Esophagus mucosa (tissue), 1 donor: ENCODE data around the gene SNAP25. TPM values are rescaled to one million over a fixed set of nuclear protein-coding genes. Genes with fewer than 3 reads are reported as not detected.
A peak's percentile ranks its signal among the peaks of the same experiment; 100 is the strongest.

Experiments used
- ATAC-seq: fragments of 200-7000 bp; cut with Tn5 transposase; one replicate; pipeline ENCODE4 v1.9.1; 2020
- total RNA-seq: library from RNA; stranded (reverse); gene quantifications from one replicate; pipeline ENCODE4 v1.2.4, GENCODE V29; 2023
- donor health status: DM: yes; HTN: yes; CAD: no.

The SNAP25 gene
- total RNA-seq, 1 donor from 2014 or later, result 0.08 TPM

DNA sequence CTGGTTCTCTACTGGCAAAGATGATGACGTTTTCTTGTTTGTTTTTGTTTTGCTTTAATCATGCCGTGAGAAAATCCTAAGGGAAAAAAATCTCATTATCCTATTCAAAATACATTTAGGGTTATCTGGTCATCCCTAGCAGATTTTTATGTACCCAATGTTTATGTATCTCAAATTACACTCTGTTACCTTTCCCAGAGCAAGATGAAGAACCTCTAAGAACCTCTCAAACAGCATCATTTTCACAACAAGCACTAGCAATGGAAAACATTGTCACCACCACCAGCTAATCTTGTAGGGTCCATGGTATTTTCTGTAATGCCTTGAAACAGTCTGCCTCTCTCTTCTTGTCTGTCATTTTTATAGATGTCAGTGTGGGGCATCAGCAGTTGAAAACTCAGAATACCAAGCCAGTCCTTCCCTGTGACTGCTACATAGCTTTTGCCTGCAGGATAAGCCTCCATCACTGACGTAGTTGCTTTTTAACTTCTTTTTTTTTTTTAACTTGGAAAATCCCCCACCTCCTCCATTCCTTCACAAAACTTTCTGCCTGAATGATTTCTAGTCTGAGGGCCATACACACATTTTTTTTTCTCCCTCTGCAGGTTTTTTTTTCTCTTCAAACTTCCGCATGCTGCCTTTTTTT lies 2.4 kb upstream of the SNAP25 start:
- ATAC-seq, result no peak

DNA sequence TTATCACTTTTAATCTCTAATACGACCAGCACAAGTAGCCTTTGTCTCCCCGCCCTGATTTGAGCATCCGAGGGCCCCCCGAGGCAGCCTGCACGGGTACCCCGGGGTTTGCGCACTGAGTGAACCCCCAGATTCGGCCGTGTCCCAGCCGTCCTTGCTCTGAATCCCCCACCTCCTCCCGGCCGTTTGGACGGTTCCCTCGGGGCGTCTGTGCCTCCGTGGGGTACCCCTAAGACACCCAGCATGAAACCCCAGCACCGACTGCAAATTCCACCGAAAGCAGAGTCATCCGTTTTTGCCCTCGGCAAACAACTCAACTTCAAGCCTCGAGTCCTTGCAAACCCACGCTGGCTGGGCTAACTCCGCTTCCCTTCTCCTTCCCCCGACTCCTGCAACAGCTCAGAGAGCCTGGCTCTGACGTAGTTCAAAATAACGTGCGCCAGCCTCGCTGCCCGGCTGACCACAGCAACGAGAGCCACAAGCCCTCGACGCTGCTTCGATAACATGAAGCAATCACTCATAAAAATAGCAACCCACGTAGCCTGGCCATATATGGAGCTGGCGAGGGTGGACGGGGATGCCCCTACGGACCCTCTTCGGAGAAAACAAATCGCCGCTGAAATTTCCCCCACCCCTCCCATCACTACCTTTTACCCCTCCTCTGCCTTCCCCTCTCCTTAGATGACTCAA lies 764 bp upstream of the SNAP25 start:
- ATAC-seq, result no peak

DNA sequence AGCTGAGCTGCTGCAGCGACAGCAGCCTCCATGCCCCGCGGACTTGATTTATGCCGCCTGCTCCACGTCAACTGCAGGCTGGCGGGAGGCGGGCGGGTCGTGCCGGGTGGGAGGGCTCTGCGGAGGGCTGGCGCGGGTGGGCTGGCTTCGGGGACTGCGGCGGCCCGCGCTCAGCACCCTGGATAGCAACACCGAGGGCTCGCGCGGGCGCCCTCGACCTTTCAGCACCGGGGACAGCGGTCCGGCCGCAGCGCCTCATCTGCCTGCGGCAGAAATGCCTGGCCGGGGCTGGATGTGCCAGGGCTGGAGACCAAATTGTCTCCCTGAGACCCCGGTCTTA lies 792 bp downstream of the SNAP25 start:
- peak; percentile 90 for ATAC-seq

DNA sequence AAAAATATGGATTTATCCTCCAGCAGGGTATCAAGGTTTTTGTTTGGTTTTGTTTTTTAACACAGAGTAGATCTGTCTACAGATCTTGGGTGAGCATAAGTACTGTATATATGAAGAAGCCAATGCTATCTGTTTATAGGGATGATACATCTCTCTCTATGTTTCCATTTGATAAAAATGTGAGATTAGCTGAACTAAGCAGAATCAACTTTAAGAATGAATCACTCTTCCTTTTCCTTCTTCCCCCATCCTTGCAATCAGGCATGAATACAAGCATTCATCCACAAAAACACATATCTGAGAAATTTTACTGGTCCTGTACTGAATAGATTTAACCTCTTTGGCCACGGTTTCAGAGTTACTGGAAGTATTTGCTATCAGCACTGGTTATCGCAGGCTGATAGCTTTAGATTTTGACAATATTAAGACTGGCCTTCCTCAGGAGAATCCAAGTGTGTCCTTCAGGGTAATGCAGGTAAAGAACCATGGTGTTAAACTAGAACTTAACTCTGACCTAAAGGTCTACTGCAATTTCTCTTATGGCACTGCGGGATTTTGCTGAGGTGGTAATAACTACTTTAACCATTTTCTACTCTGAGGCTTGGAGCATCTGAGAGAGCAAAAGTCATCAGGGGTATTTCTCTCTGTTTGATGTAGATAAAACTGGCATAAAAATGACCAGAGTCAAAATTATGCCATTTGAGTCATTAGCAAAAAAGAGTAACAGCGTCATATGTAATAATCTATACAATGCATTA lies 1.5 kb downstream of the SNAP25 start:
- ATAC-seq, result no peak

DNA sequence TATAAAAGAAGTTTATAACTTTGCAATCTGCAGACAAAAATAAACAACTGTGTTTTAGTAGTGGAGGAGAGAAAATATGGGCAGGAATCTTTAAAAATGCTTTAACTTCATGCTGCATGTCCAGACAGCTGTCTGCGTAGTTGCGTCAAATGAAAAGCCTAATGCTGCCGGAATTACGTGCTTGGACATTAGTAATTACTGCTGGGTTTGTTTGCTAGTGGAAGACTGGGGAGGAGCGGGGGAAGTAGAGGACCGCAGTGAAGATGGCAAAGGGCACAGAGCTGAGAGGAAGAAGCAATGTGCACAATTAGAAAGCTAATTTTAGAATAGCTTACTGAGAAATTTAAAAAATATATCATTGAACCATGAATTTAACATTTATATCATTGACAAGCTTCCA lies 2.4 kb downstream of the SNAP25 start:
- no peak for ATAC-seq

DNA sequence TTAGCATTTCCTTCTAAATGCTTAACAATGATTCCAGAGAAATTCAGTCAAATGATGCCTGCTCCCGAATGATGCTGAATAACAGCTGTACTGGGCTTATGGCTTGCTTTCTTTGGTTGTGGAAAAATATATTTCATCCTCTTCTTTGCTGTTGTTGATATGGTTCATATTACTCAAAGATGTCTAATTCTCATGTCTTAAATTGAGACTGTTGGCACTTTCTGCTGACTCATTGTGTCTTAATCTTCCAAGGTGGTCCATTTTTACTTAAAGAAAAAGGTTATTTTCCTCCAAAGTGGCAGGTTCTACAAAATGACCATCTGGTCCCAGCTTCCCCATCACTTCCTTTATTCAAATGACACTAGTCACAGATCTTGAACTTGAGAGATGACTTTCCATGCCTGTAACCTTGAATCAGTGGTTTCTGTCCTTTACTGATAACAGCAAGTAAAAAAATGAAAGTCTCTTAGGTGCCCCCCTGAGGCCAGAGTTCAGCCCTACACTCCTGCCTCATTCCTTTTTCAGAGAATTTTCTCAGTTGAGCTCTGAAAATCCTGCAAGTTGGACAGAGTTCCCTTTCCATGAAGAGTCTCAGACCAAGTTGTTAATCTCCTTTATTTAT lies 6.9 kb downstream of the SNAP25 start:
- no peak for ATAC-seq

DNA sequence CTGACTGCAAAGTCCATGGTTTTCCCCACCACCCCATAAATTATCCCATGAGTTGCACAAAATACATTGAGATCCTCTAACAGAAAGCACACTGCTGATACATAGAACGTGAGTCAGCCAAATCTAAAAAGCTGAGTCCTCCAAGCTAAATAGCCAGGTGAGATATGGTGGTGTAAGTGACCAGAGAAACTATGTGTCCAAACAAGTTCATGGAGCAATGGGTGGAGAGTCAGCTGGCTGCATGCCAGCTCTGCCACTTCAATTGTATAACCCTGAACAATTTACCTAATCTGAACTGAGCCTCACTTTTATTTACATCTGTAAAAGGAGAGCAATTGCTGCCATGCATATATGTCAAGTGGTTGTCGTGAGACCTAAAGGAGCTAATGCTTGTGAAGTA lies 9.7 kb downstream of the SNAP25 start:
- ATAC-seq, result no peak

DNA sequence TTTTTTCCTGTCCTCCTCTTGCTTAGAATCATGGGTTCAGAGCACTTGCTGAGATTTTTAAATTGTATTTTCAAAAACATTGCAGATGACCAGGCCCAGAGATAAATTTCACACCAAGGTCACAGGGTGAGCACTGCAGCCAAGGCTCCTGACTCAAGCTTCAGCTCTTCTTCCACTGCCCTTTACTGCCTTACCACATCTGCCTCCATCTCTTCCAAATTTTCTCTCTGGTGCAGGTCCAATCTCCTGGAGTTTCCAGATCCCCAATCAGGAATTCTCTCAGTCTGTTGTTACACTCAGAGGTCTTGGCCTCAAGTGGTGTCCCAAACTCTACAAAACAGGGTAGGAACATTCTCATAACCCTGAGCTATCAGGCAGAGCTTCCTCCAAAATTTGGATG lies 12.7 kb downstream of the SNAP25 start:
- ATAC-seq, result no peak

DNA sequence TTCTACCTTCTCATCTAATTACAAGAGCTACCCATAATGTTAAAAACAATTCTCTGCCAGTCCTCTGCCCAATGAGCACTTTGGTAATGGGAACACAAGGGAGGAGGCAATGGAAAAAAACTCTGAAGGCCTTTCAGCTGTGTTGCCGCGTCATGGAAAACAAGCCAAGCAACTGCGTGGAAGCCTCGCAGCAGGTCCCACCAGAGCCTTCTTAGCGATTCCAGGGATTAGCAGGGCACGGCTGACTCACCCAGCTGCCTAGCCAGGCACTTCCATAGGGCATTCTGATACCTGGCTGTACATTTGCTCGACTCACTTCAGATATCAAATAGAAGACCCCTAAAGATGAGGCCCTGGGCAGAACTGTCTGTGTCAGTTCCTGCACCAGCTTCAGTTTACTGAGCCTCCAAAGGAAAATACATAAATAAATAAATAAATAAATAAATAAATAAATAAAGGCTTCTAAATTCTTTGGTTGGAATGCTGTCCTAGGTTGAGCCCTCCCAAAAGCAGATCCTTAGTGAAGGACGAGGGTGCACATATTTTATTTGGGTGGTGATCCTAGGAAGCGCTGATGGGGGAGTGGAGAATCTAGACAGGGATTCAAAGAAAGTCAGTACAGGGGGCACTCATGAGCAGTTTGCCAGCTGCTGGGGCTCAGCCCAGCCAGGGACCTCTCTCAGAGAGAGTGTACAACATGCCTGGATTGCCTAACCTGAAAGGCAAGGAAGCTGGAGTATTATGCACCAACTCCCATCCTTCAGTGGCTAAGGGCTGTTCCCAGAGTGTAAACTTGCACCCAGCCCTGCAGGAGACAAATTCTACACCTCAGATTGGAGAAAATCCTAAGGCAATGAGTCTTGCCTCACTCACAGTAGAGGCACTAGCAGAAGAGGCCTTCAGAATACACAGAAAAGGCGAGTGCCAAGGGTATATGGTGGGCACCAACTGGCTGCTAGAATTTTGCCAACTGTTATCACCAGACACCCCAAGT lies 18.2 kb downstream of the SNAP25 start:
- ATAC-seq, result peak; percentile 44

DNA sequence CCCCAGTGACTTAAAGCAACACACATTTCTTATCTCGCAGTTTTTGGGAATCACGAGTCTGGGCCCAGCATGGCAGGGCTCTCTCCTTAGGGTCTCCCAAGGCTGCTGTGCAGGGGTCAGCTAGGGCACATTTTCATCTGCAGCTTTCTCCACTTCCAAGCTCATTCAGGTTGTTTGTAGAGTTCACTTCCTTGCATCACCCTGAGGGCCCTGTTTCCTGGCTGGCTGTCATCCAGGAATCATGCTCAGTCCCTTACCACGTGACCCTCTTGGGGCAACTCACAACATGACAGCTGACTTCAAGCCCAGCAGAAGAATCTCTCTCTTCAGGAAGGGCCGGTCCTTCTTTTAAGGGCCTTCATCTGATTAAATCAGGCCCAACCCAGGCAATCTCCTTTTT lies 21.3 kb downstream of the SNAP25 start:
- peak; percentile 67 for ATAC-seq

DNA sequence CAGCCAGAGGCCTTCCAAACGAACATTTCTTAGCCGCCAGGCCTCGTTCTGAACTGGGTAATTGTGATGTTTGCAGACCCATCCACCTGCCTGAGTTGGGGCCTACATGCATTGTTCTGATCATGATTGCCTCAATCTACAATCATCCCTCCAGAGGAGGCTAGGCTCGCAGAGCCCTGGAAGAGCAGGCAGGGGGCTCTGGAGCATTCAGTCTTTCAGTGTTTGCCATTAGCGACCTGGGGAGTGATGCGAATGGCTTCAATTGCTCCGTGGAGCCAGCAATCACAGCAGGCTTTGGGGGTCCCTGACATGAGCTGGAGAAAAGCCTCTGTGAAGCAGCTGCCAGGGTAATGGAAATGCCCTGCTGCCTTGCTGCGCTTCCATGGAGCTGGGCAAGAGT lies 22.0 kb downstream of the SNAP25 start:
- no peak for ATAC-seq

DNA sequence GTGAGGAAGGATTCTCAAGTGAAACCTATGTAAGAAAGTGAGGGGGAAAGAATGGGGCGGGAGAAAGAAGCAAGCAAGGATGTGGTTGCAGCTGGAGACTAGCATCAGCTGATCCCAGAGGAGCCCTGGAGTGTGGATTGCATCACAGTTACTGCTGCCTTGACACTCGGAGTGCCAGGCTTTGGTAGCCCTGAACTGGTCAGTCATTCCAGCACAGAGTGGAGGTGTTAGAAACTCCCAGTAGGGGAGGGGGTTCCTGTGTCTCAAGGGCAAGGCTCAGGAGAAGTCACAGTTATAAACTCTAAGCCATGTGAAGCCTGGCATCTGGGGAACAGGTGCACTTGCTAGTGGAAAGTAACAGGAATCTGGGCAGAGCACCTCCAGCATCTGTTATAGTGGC lies 23.5 kb downstream of the SNAP25 start:
- no peak for ATAC-seq

DNA sequence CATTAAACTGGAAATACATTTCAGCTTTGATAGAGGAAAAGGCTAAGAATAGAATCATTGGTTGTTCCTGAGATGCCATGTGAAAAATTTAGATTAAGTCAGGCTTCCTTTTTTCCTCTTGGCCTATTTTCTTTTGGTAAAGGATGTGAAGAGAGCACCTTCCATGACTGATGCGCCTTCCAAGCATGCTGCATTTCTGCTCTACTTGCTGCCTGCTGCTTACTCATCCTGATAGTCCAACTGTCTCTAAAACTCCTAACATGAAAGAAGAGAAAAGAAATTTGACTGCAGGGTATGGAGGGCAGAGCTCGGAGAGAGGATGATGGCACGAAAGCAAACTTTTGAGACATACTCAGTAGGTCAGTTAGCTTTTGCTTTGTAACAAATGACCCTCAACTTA lies 28.8 kb downstream of the SNAP25 start:
- ATAC-seq, result no peak

DNA sequence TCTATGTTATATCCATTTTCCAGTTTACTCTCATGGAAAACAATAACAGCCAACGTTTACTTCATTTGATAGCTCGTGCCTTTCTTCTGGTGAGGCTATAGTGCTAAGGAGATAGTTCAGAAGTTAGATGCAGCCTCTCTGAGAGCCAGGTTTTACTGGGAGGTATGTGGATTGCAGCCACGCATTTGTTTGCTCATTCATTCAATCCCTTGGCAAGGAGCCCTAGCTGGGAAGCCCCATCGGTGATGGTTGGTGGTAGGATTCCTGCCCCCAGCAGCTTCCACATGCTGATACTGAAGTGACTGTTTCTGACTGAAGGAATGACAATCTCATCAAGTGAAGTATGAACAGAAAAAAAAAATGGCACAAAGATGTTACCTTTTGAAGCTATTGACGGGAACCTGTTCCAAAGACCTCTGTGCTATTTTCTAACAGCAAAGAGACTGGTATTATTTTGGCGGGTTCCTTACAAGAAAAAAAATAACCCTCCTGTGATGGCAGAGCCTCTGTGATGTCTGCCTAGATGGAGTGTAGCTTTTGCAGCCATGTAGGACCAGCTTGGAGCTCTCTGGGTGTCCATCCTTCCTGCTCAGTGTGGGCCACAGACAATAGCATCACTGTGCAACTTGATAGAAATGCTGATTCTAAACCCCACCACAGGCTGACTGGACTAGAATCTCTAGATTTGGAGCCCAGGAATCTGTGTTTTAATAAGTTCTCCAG lies 30.6 kb downstream of the SNAP25 start:
- ATAC-seq, result no peak

DNA sequence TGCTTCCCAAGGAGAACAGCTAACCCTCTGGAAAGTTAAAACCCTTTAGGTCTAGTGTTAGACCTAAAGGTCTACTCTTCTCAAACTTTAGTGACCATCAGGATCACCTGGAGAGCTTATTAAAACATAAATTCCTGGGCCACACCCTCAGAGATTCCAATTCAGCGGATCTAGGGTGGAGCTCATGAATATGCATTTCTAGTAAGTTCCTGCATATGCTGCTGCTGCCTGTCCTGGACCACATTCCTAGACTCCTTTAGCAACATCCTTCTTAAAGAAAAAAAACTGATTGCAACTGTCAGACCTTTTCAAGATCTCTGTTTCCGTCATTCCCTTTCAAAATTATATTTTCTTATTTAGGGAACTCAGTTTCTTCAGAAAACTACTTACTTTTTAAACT lies 31.2 kb downstream of the SNAP25 start:
- ATAC-seq, result no peak

DNA sequence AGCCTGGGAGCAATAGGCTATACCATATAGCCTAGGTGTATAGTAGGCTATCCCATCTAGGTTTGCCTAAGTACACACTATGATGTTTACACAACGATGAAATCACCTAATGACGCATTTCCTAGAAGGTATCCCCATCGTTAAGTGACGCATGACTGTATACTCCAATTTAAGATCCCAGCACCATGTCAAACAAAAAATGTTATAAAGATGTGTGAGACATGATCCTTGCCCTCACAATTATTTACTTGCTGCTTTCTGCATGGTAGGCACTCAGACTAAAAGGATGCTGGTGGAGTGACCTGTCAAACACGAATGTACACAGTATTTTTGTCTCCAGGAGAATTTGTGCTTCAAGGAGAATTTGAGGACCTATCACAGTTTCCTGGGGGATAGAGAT lies 32.3 kb downstream of the SNAP25 start:
- ATAC-seq, result no peak

DNA sequence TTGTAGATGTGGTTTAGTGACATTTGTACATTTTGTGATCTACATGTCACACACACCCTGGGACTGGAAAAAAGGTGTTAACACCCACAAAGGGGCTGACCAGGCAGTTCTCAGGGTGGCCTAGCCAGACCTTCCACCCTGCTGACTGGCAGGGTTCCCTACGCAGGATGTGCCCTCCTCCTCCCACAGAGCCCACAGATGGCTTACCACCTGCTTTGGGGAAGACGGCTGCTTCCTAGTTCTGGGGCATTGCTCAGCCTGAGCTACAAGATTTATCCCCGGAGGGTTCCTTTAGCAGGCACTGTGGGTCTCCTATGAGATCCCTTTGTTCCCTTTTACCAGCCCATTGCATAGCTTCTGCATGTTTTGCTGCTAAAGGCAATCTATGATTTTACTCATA lies 35.1 kb downstream of the SNAP25 start:
- no peak for ATAC-seq

DNA sequence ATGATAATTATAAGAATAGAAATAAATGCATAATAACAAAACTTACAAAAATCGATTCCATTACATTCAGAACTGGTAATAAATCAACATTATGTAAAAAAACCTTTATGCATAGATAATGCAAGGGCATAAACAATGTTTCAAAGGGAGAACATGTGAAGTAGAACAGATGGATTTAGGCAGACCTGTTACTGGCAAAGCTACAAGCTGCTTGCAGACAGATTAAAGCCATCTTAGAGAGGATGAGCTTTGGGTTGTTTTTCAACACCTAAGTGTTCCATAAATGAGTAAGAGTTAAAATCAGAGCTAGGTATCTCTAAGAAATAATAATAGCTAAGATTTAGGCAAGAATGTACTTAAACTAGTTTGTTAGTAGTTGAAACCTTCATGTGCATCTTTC lies 37.2 kb downstream of the SNAP25 start:
- ATAC-seq, result no peak

DNA sequence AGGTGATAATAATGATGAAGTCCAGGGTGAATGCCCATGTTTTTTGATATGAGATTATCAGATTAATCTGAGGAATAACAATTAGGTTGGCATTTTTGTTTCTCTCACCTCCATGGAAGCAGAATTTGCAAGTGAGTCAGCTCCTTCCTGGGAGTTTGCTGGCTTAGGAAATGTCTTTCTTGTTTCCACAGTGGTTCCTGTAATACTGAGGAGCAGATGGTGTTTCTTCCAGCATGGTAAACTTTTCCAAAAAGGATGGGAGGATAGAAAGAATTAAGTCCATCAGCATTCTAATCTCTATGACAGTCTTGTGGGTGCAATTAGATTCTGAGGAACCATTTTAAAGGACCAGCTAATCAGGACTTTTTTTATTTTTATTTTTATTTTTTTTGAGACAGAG lies 40.5 kb downstream of the SNAP25 start:
- ATAC-seq, result no peak

DNA sequence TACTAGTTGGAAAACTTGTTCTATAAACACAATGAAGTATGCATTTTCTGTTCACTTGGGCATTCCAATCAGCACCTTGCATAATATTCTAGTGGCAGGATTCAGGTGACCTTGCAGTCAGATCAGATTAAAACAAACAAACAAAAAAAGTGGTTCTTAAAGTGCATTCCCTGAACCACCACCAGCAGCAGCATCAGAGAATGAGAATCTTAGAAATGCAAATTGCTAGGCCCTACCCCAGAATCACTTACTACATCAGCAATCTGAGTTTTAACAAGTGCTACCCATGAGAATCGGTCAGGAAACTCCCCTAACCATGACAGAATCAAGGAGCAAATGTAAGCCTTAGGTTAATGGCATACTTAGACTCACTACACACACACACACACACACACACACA lies 41.7 kb downstream of the SNAP25 start:
- no peak for ATAC-seq

DNA sequence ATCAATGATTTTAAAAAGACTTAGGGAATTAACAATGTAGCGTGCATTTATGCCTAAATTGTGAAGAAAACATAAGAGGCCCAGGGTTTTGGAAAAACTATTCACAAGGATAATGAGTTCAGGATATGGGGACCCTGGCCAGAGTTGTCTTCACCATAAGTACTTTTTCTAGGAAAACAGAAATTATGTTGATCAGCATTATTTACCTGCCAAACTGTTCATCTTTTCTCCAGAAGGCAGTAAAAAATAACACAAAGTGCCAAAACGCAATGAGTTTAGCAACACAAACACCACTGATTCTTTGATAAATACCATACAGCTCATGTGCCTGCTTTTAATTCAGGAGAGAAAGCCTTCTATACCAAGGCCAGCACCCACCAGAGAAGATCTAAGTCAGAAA lies 43.1 kb downstream of the SNAP25 start:
- no peak for ATAC-seq
